Measurements from ENCODE around the gene MEN1.

Gene MEN1

GRCh38 chr11:64762674-64763525 is 47.5 kb downstream of the MEN1 start:
- no peak for DNase-seq (ENCODE audit: low read depth)

GRCh38 chr11:64762277-64762673 is 48.1 kb downstream of the MEN1 start:
- DNase-seq (ENCODE audit: low read depth): no peak

- no peak for DNase-seq (ENCODE audit: low read depth)
These were observed 49.5 kb downstream of the MEN1 start for GRCh38 chr11:64760759-64761420.

- no peak for DNase-seq (ENCODE audit: low read depth)
These were observed 50.3 kb downstream of the MEN1 start, which contains the start of gene PYGM for GRCh38 chr11:64759722-64760719. Gene PYGM (minus strand): TSS chr11:64759974. CDS start chr11:64759898, 76 bp downstream.

GRCh38 chr11:64759131-64759721 is 51.1 kb downstream of the MEN1 start:
- no peak for DNase-seq (ENCODE audit: low read depth)

- no peak for DNase-seq (ENCODE audit: low read depth)
These were observed 51.8 kb downstream of the MEN1 start for GRCh38 chr11:64758330-64759079.

- no peak for DNase-seq (ENCODE audit: low read depth)
These were observed 52.6 kb downstream of the MEN1 start for GRCh38 chr11:64757549-64758329.

- DNase-seq (ENCODE audit: low read depth): no peak
These were observed 54.5 kb downstream of the MEN1 start for GRCh38 chr11:64755681-64756361.

GRCh38 chr11:64754919-64755662 is 55.3 kb downstream of the MEN1 start:
- no peak for DNase-seq (ENCODE audit: low read depth)

- DNase-seq (ENCODE audit: low read depth): no peak
These were observed 56.0 kb downstream of the MEN1 start for GRCh38 chr11:64754124-64754918.

Measured in stimulated activated CD8-positive, alpha-beta memory T cell treated with anti-CD3 and anti-CD28 coated beads, Interleukin-12 subunit alpha, Interleukin-12 subunit beta, amount 100 ng/mL, for 4 hours (primary cell).